Tibial nerve (tissue), 4 donors: ENCODE results near the gene JAZF1.

Experiments used
- EP300 ChIP-seq, 2 donors: sonication (generic); formaldehyde crosslinking; IDR thresholded peaks; one replicate each; pipeline ENCODE4 v1.6.1; 2017; ENCODE audit warnings: antibody characterized with exemption in 2 of 2, mild to moderate bottlenecking in 1 of 2
- TF ChIP-seq, protein P1 (sequence below), 5 experiments: fragments of 200-600 bp in 3 of 5; fragments of 450-650 bp in 2 of 5; sonication (generic) in 3 of 5; IDR thresholded peaks; one replicate each; pipeline ENCODE4 v1.5.1; 2016 to 2019; ENCODE audit warnings: antibody characterized with exemption in 5 of 5, mild to moderate bottlenecking in 3 of 5, moderate library complexity in 2 of 5

DNA sequence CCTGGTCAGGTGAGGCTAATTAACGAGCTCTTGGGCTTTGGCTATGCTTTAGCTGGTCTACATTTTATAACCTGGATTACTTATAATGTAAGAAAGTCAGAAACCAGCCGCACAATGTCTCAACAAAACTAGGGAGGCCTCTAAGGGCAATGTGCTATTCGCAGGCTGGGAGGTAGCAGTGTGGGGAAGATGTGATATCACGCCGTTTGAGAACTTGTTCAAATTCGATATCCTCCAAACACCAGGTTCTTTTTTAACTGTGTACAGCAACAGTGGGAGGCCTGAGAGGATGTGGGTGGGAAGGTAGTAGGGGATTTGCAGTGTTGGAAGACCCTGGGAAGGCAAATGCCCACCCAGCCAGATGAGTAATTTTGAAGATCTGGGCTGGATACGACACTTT lies 184.5 kb downstream of the JAZF1 start:
- TF ChIP-seq, protein P1, sequence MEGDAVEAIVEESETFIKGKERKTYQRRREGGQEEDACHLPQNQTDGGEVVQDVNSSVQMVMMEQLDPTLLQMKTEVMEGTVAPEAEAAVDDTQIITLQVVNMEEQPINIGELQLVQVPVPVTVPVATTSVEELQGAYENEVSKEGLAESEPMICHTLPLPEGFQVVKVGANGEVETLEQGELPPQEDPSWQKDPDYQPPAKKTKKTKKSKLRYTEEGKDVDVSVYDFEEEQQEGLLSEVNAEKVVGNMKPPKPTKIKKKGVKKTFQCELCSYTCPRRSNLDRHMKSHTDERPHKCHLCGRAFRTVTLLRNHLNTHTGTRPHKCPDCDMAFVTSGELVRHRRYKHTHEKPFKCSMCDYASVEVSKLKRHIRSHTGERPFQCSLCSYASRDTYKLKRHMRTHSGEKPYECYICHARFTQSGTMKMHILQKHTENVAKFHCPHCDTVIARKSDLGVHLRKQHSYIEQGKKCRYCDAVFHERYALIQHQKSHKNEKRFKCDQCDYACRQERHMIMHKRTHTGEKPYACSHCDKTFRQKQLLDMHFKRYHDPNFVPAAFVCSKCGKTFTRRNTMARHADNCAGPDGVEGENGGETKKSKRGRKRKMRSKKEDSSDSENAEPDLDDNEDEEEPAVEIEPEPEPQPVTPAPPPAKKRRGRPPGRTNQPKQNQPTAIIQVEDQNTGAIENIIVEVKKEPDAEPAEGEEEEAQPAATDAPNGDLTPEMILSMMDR (IDR thresholded peaks at IDR 0.05) = no peak
- TF ChIP-seq EP300 (IDR thresholded peaks at IDR 0.05) = no peak
